Measurements from ENCODE around the gene ZDBF2.
A peak's percentile ranks its signal among the peaks of the same experiment; 100 is the strongest.
"Not testable (repeated sequence)": the region's sequence is repeated elsewhere in the genome, so short reads cannot be mapped to it uniquely, and the experiment has no call there.

ZDBF2 gene

DNA sequence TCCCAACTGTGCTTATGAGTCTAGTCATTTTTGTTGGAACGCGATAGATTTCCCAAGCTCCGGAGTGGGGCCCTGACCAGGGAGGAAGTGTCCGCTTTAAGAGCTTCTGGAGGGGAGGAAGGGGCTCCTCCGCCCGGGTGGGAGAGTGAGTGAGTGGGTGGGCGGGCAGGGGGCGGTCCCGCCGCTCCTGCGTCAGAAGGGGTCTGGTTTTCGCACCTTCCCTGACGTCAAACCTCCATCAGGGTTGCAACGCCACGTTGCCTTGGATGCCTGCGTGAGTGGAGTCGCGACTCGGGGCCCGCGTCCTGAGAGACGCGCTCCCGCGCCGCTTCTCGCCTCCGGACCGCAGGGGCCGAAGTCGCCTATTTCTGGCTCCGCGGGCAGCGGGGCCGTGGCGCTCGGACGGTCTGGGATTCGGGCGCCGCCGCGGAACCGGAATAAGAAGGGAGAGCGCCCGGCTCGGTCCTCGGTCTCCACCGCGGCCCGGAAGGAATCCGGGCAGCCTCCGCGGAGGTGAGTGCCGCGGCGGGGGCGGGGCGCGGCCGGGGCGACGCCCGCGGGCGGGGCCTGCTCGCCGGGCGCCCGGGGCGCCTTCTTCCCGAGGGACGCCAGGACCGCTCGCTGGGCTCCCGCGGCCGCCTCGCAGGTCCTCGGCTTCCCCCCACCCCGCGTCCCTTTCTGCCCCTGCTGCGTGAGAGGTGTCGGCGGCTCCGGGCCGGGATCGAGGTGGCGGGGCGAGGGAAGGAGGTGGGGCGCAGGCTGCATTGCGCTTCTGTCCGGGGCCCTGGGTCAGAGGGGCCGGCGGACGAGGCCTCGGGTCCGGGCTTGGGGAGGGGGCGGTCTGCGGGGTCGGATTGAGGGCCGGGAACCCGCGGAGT is at the start of gene ZDBF2:
Gene ZDBF2, plus strand, starts transcription at position 230 of the 878 bp plus-strand sequence. CDS start 7,187 bp downstream, outside the sequence.
- peak; percentile 90 for DNase-seq

DNA sequence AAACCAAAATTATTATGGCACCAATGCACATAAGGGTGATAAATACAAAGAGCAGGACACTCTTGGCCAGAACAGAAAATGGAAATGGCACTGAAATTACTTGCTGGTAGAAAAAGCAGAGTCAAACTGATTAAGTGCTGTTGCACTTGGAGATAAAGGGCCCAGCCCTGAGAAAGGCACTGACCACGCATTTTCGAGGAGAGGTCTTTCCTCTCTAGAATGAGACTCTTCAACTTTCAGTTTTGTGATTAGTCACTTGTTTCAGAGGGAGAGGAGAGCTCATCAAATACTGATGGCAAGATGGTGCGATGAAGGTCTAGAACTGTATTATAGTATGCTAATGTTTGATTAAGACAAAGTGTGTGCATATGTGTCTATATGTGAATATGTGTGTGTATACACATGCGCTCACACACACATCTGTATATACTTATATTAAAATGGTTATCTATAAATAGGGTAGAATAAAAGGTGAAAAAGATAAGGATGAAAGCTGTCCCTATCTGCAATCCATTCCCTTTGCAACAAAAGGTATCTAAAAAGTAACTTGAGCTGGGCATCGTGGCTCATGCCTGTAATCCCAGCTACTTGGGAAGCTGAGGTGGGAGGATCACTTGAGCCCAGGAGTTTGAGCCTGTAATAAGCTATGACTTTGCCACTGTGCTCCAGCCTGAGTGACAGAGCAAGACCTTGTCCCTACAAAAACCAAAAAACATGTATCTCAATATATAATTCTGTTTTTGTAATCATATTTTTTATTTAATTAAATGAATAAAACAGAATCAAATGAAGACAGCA is 48.8 kb upstream of the ZDBF2 start:
- DNase-seq = no peak

DNA sequence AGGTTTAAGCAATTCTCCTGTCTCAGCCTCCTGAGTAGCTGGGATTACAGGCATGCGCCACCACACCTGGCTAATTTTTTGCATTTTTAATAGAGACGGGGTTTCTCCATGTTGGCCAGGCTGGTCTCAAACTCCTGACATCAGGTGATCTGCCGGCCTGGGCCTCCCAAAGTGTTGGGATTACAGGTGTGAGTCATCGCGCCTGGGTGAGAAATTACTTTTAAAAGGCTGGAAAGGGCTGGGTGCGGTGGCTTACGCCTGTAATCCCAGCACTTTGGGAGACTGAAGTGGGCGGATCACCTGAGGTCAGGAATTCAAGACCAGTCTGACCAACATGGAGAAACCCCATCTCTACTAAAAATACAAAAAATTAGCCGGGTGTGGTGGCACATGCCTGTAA is 45.8 kb upstream of the ZDBF2 start:
- not testable (repeated sequence) for DNase-seq

DNA sequence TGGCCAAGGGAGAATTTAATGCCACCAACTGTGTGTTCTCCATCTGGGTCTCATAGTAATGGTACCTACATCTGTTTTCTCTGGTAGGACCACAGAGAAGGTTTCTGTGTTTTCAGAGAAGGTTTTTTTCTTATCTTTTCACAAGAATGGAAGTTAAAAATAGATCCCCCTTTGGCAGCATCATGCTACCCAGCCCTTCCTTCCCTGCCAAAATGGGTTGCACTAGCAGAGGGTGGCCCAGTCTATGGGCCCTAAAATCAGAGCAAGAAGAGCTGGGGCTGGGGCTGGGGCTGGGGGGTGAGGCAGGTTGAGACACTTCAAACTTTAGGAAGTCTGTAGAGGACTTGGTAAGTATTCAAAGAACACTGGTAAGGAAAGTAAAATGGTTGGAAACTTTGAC is 44.8 kb upstream of the ZDBF2 start:
- DNase-seq = no peak

DNA sequence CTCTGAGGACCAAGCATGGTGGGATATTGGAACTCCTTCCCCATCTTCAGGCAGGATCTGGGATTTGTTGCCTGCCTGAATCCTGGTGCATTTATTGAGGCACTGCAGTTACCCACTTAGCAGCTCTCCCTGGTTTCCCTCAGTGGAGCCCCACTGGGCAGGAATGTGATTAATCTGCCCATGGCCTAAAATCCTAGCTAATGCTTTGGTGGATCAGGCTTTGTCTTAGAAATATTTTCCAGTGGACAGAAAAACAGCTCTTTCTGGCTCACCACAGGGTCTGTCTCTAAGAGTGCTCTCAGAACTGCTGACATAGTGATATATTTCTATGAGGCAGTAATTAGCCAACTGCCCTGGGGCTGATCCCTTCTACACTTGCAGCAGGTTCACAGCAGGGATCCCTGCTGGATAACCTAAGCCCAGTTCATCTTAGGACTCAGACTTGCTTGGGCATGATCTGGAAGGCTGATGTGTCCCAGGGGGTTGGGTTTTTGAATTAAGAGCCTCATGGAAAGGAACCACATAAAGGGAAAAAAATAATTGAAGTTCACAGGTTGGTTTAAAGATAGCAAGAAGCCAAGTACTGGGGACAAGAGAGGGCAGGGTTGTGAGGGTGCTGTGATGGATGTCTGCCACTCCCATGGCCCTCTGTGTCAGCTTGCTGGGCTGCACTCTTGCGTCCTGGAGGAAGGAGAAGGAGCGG is 44.3 kb upstream of the ZDBF2 start:
- no peak for DNase-seq

DNA sequence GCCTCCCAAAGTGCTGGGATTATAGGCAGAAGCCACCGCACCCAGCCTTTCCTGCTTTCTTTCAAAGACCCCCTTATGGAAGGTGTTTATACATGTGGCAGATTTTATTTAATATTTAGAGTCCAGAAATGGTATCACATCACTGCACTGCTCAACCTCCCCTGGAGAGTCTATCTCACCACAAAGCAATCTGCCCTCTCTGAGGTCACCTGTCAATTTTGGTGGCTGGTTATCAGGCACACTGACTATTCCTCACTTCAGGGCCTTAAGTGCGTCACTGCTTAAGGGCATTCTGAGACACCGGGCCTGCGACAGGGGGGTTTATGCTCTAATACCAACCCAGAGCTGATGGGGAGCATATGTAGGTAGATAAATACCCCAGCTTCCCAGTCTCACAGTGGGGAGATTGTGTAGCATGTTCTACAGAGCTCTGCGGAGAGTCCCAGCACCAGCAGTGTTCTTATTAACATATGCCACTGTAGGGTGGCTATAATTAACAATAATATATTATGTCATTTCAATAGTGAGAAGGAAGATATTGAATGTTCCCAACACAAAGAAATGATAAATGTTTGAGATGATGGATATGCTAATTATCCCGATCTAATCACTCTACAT is 42.7 kb upstream of the ZDBF2 start:
- no peak for DNase-seq

DNA sequence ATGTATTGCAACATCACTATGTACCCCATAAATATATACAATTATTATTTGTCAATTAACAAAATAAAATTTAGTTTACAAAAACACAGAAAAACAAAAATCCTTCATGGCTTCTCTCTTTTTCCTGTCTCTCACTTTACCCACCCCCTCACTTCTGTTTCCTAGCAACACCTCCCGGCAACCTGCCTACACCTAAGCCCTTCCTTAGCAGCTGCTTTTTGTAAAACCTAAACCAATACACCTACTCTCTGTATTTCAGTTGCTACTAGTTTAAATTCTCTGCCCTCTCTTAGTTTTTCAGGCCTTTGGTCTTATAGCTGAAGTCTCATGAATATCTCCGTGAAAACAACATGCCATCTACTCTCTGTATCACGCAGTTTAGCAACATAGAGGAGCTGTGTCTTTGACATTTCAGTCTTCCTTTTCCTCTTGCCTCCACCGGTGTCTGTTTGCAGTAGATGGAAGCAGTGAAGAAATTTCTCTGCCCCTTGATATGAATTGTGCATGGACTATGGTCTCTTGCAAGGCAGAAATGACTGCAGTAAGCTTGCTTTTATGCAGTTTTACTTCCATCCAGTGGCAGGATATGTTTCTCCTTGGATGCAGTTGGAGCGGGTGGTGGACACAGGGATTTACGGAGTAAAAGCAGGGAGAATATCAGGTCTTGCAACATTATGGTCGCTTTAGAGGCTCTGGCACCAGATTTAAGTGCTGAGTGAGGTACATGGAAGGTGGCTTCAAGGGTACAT is 42.0 kb upstream of the ZDBF2 start:
- peak; percentile 46 for DNase-seq

DNA sequence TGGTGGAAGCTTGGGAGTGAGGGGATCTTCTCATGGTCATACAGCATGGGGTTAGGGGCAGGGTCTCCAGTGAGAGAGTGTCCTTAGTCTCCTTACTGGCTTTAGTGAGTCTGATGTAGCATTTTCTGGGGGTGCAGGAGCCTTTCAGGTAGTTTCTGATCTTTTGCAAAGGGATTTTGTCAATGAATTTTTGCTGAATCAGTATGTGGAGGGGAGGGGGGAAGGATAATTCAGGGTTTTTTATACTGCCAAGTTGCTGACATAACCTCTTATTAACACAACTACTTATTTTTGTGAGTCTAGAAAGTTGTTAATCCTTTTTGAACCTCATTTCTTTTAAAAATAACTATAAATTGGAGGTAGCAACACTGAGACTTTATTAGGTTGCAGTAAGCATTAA is 35.3 kb upstream of the ZDBF2 start:
- no peak for DNase-seq

DNA sequence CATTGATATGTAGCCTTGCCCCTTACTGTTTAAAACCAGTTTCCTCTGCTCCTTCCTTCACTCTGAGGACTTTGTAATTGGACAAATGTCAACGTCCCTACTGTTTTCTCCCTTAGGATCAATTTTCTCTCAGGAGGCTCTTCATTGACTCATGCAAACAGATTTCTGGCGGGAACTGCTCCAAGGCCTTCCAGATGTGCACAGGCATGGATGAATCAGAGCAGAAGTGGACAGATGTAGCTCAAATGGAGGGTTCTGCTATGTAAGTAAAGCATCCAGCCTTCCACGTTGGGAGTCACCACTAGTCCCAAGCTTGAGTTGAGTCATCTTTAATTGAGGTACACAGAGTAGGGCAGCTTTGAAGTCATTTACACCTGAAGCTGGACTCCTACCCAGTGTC is 34.1 kb upstream of the ZDBF2 start:
- peak; percentile 29 for DNase-seq

DNA sequence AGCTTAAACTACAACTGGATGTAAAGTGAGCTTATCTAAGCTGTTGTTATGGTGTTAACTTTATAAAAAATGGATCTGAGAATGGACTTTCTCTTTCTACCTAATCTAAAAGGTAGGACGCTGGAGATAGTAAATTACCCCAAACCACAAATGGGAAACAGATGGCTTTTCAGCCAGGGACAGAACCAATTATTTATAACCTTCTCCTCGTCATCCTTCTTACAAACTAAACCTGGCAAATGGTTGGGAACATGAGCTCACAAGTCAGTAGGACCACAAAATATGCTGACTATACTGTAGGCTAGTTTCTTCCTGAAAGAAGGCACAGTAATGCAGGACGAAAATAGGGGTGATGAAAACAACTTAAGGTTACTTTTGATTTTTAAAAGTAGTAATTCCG is 32.7 kb upstream of the ZDBF2 start:
- no peak for DNase-seq

DNA sequence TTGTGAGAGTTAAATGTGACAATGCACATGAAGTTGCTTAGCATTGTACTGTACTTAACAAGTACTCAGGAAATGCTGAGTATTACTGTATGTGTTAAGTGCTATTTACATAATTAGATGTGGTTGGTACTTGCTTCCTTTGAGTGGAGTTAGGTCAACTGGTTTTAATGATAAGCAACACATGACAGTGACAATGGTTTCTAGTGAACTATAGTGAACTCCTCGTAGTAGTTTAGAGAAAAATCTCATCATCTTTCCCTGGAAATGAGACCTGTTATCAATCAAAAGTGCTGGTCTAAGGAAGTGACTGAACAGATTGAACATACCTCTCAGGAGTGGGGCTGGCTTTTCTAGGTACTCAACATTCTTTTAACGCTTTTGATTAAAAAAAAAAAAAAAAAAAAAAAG is 29.2 kb upstream of the ZDBF2 start:
- DNase-seq = peak; percentile 10

DNA sequence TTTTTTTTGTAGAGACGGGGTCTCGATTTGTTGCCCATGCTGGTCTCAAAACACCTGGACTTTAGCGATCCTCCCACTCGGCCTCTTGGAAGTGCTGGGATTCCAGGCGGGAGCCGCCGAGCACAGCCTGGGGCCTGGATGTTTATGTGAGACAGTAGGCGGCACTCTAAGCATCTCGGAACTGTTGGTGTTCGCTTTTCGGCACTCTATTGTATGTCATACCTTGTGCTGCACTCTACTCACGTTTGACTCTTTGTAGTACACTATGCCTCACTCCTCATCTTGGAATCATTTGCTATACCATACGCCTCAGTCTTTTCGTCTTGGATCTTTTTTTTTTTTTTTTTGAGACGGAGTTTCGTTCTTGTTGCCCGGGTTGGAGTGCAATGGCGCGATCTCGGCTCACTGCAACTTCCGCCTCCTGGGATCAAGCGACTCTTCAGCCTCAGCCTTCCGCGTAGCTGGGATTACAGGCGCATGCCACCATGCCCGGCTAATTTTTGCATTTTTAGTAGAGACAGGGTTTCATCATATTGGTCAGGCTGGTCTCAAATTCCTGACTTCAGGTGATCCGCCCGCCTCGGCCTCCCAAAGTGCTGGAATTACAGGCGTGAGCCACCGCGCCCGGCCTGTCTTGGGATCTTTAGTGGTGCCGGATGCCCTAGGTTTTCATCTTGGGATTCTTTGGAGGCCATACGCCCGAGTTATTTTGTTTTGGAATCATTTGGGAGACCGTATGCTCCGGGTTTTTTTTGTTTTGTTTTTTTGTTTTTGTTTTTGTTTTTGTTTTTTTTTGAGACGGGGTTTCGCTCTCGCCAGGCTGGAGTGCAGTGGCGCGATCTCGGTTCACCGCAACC is 24.2 kb upstream of the ZDBF2 start:
- no peak for DNase-seq

DNA sequence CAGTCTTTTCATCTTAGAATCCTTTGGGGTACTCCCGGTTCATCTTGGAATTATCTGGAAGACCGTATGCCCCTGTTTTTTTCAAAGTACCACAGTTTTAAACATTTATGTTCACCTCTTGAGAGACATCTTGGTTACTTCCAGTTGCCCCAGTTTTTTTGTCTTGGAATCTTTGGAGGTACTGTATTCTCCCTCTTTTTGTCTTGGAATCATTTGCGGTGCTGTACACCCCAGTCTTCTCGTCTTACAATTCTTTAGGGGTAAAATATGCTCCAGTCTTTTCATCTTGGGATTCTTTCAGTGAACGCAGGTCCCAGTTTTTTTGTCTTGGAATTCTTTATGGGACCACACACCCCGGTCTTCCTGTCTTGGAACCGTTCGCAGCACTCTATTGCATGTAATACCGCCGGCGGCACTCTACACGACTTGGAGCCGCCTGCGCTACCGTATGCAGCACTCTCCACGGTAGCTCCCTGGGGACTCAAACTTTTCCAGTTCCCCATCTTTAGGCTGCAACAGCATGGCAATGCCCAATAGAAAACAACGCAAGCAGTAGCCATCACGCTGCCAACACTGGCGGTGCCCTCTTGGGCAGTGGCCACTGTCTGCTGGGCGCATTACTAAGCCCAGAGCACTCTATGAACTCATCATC is 21.2 kb upstream of the ZDBF2 start:
- no peak for DNase-seq

DNA sequence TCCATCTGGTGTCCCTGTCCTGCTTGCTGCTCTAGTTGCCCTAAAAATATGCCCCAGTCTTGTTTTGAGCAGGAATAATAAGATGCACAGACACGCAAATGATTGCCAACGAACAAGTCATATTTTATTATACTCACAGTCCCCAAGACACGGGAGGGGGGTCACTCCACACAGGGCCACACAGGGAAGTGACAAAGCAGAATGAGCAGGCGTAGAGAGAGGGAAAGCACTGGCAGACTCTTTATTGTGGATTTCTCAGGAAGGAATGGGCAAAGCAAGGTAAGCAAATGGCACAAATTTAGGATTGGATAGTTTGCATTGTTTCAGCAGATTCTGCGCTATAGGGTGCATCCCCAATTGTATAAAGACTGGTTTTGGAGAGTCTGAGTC is 20.7 kb upstream of the ZDBF2 start:
- DNase-seq = no peak

DNA sequence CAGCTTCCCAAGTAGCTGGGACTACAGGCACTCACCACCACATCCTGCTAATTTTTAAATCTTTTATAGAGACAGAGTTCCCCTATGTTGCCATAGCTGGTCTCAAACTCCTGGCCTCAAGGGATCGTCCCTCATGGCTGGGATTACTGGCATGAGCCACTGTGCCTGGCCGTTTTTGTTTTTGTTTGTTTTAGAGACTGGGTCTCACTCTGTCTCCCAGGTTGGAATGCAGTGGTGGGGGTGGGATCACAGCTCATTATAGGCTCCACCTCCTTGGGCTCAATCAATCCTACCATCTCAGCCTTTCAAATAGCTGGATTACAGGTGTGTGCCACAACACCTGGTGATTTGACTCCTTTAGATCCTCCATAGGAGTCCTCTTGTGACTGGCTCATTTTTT is 19.5 kb upstream of the ZDBF2 start:
- no peak for DNase-seq

DNA sequence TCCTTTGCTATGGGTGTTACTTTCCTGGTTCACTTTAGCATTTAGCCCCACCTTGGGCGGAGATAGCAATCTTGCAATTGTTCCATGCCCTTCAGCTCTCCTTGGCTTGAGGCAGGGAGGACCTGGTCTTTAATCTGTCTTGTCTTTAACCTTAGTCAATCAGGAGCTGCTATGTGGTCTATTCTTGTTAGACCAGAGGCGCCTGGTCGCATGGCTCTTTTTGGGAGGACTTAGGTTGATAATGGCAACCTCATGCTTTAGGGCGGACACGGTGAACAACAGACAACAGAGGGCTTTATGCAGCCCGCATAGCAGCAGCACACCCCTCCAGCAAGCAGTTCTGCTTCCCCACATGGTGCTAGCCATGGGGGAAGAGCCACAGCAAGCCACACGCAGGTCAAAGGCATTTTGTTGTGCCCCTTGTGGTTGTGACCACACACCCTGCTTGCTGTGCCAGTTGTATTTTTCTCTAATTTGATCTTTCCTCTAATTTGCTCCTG is 17.7 kb upstream of the ZDBF2 start:
- DNase-seq = no peak

DNA sequence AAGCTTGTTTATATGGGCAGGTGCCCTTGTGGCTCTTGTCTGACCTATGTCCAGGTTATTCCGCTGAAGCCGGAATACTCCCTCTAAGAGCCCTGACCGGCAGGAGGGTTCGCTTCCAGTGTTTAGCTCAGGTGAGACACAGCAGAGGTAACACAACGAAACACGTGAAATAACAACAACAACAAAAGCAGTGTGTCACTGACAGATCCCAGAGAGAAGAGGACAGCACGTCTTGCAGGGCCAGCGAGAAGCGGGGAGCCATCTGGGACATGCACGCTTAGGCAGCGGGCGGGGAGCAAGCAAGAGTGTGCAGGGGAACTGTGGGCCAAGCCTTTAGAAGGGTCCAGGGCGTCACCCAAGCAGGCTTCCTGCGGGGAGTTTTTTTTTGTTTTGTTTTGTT is 17.1 kb upstream of the ZDBF2 start:
- no peak for DNase-seq

DNA sequence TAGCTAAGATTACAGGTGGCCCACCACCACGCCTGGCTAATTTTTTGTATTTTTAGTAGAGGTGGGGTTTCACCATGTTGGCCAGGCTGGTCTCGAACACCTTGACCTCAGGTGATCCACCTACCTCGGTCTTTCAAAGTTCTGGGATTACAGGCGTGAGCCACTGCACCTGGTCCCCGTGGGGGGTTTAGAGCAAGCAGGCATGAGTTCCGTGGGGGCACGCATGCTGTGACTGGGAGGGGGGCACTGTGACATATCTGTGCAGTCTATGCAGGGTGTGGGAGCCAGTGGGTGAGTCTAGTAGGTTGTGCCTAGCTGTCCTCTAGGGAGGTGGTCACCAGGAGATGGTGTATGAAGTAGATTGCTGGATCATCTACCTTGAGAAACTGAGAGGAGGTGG is 16.6 kb upstream of the ZDBF2 start:
- no peak for DNase-seq

DNA sequence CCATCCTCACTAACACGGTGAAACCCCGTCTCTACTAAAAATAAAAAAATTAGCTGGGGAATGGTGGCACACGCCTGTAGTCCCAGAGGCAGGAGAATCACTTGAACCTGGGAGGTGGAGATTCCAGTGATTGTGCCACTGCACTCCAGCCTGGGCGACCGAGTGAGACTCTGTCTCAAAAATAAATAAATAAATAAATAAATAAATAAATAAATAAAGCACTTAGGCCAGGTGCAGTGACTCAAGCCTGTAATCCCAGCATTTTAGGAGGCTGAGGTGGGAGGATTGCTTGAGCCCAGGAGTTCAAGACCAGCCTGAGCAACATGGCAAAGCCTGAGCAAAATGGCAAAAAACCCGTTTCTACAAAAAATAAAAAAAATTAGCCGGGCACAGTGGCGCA is 15.8 kb upstream of the ZDBF2 start:
- not testable (repeated sequence) for DNase-seq

DNA sequence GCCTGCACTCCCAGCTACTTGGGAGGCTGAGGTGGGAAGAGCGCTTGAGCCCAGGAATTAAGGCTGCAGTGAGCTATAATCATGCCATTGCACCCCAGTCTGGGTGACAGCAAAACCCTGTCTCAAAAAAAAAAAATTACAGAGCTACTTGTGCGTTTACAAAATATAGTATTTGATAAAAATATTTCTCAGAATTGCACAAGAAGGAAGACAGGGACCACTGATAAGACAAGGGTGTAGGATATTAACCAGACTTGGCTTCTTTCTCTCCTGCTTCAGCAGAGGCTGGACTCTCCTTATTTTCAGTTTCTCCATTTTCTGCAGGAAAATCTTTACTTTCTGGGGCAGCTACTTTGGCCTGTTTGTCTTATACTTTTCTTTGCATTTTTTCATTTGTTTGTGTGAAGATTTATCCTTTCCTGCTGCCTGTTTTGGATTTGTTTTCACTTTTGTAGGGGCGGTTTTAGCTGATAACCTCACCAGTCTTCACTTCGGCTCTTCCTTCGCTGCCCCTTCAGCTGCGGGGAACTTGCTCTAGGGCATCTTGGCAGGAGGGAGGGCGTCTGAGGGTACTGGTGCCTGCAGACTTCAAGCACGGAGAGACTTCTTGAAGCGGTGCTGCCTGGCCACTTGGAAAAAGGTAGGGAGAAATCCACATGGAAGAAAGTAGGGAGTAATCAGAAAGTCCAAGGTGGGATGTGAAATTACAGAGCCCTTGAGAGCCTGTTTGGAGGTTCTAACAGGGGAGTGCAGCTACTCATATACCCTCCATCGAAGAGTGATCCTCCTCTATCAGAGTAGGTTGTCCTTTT is 14.9 kb upstream of the ZDBF2 start:
- DNase-seq = no peak
